ENCODE measurements around the gene TEX28. TPM values are rescaled to one million over a fixed set of nuclear protein-coding genes. Genes with fewer than 3 reads are reported as not detected.
"Not testable (repeated sequence)": the region's sequence is repeated elsewhere in the genome, so short reads cannot be mapped to it uniquely, and the experiment has no call there.

Gene TEX28
- total and polyA plus RNA-seq, 2 donors, result 0.05 TPM; not detected in 1

DNA sequence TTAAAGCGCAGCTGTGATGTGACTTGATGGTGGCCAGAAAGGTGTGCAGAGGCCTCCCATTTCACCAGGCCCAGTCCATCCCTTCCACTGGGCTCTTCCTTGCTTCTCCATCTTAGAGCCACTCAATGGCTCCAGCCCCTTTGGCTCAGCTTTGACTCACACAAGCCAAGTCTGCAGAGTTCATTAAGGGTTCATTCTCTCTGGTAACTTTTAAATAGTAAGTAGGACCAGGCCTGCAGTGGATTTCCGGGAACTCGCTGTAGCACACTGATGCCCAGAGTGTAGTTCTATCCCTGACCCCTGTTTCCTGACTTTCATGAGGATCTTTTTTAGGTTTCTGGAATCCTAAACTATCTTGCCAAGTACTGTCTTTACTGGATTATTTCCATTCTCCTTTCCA, 25.7 kb downstream of the TEX28 start:
- not testable (repeated sequence) for H3K4me3 ChIP-seq (ENCODE audit: low read length in 2 of 2); H3K4me1 ChIP-seq (ENCODE audit: control insufficient read depth in 2 of 2, insufficient read depth in 2 of 2, low read length in 2 of 2); DNase-seq (ENCODE audit: low read depth in 6 of 9, low spot score in 9 of 9); H3K27ac ChIP-seq (ENCODE audit: low read depth in 1 of 2, low read length in 1 of 2); H3K9me3 ChIP-seq (ENCODE audit: control insufficient read depth in 2 of 2, insufficient read depth in 1 of 2, low read length in 1 of 2); H3K36me3 ChIP-seq (ENCODE audit: control insufficient read depth in 2 of 2, insufficient read depth in 2 of 2, low read length in 1 of 2); H3K27me3 ChIP-seq (ENCODE audit: control insufficient read depth in 2 of 2, insufficient read depth in 1 of 2, low read length in 1 of 2)
- WGBS, result no CpG with 5 or more reads among the region's 3 CpGs

DNA sequence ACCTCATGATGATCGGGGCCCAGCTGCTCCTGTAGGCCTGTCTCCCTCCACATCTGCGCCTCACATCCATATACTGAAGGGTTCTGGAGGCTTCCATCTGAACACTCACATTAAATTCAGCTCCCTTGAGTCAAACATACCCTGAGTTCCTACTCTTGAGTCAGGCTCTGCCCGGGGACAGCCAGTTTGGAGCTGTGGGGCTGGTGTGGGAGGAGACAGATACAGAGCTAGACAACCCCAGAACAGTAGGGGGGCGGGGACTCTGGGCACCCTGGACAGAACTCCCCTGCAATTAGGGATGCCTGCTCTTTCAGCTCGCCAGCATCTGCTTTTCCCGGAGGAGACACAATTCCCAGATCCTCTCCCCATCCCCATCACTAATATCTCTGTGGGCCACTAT, 31.9 kb downstream of the TEX28 start:
- H3K4me1 ChIP-seq (ENCODE audit: control insufficient read depth in 2 of 2, insufficient read depth in 2 of 2, low read length in 2 of 2); H3K27ac ChIP-seq (ENCODE audit: low read depth in 1 of 2, low read length in 1 of 2); H3K9me3 ChIP-seq (ENCODE audit: control insufficient read depth in 2 of 2, insufficient read depth in 1 of 2, low read length in 1 of 2); H3K36me3 ChIP-seq (ENCODE audit: control insufficient read depth in 2 of 2, insufficient read depth in 2 of 2, low read length in 1 of 2); H3K27me3 ChIP-seq (ENCODE audit: control insufficient read depth in 2 of 2, insufficient read depth in 1 of 2, low read length in 1 of 2); H3K4me3 ChIP-seq (ENCODE audit: low read length in 2 of 2); DNase-seq (ENCODE audit: low read depth in 6 of 9, low spot score in 9 of 9): not testable (repeated sequence)
- no CpG with 5 or more reads among the region's 6 CpGs for WGBS

DNA sequence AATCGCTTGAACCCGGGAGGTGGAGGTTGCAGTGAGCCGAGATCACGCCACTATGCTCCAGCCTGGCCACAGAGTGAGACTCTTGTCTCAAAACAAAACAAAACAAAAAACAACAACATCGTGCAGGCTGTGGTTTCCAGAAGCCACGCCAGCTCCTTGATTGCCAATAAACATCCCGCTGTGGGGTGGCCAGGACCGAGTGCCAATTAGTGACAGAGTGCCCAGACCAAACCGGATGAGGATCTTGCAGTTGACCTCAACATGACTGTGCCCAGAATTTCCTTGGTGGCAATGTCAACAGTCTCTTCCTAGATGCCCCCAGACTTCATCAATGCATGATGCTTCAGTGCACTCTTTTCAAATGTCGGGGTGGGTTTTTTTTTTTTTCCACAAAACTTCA, 36.2 kb downstream of the TEX28 start:
- not testable (repeated sequence) for H3K36me3 ChIP-seq (ENCODE audit: control insufficient read depth in 2 of 2, insufficient read depth in 2 of 2, low read length in 1 of 2); H3K4me3 ChIP-seq (ENCODE audit: low read length in 2 of 2); H3K27ac ChIP-seq (ENCODE audit: low read depth in 1 of 2, low read length in 1 of 2); H3K27me3 ChIP-seq (ENCODE audit: control insufficient read depth in 2 of 2, insufficient read depth in 1 of 2, low read length in 1 of 2); H3K4me1 ChIP-seq (ENCODE audit: control insufficient read depth in 2 of 2, insufficient read depth in 2 of 2, low read length in 2 of 2); DNase-seq (ENCODE audit: low read depth in 6 of 9, low spot score in 9 of 9); H3K9me3 ChIP-seq (ENCODE audit: control insufficient read depth in 2 of 2, insufficient read depth in 1 of 2, low read length in 1 of 2)
- no CpG with 5 or more reads among the region's 10 CpGs for WGBS

DNA sequence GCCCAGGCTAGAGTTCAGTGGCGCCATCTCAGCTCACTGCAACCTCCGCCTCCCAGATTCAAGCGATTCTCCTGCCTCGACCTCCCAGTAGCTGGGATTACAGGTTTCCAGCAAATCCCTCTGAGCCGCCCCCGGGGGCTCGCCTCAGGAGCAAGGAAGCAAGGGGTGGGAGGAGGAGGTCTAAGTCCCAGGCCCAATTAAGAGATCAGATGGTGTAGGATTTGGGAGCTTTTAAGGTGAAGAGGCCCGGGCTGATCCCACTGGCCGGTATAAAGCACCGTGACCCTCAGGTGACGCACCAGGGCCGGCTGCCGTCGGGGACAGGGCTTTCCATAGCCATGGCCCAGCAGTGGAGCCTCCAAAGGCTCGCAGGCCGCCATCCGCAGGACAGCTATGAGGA, 37.6 kb downstream of the TEX28 start, which contains the start of gene OPN1MW3:
TSS of gene OPN1MW3 (plus strand) at position 301 of the 400 bp plus-strand sequence. CDS start at position 339, 38 bp downstream.
- not testable (repeated sequence) for H3K4me1 ChIP-seq (ENCODE audit: control insufficient read depth in 2 of 2, insufficient read depth in 2 of 2, low read length in 2 of 2); DNase-seq (ENCODE audit: low read depth in 6 of 9, low spot score in 9 of 9); H3K27me3 ChIP-seq (ENCODE audit: control insufficient read depth in 2 of 2, insufficient read depth in 1 of 2, low read length in 1 of 2); H3K4me3 ChIP-seq (ENCODE audit: low read length in 2 of 2); H3K36me3 ChIP-seq (ENCODE audit: control insufficient read depth in 2 of 2, insufficient read depth in 2 of 2, low read length in 1 of 2); H3K9me3 ChIP-seq (ENCODE audit: control insufficient read depth in 2 of 2, insufficient read depth in 1 of 2, low read length in 1 of 2); H3K27ac ChIP-seq (ENCODE audit: low read depth in 1 of 2, low read length in 1 of 2)
- WGBS, result no CpG with 5 or more reads among the region's 17 CpGs

DNA sequence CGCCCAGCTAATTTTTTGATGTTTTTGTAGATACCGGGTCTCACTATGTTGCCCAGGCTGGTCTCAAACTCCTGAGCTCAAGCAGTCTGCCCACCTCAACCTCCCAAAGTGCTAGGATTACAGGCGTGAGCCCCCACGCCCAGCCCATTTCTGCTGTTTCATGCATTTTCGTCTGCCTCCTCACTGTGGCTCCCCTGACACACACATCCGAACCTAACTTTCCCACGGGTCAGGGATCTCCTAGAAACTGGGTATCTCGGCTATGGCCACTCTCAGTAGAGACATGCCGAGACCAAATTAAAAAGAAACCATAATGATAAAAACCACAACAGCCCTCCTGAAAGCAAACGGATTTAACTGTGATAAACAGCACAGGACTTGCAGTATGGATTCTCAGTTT, 46.8 kb downstream of the TEX28 start:
- WGBS, result no CpG with 5 or more reads among the region's 10 CpGs
- H3K9me3 ChIP-seq (ENCODE audit: control insufficient read depth in 2 of 2, insufficient read depth in 1 of 2, low read length in 1 of 2); H3K4me3 ChIP-seq (ENCODE audit: low read length in 2 of 2); H3K4me1 ChIP-seq (ENCODE audit: control insufficient read depth in 2 of 2, insufficient read depth in 2 of 2, low read length in 2 of 2); H3K27me3 ChIP-seq (ENCODE audit: control insufficient read depth in 2 of 2, insufficient read depth in 1 of 2, low read length in 1 of 2); DNase-seq (ENCODE audit: low read depth in 6 of 9, low spot score in 9 of 9); H3K27ac ChIP-seq (ENCODE audit: low read depth in 1 of 2, low read length in 1 of 2); H3K36me3 ChIP-seq (ENCODE audit: control insufficient read depth in 2 of 2, insufficient read depth in 2 of 2, low read length in 1 of 2): not testable (repeated sequence)

DNA sequence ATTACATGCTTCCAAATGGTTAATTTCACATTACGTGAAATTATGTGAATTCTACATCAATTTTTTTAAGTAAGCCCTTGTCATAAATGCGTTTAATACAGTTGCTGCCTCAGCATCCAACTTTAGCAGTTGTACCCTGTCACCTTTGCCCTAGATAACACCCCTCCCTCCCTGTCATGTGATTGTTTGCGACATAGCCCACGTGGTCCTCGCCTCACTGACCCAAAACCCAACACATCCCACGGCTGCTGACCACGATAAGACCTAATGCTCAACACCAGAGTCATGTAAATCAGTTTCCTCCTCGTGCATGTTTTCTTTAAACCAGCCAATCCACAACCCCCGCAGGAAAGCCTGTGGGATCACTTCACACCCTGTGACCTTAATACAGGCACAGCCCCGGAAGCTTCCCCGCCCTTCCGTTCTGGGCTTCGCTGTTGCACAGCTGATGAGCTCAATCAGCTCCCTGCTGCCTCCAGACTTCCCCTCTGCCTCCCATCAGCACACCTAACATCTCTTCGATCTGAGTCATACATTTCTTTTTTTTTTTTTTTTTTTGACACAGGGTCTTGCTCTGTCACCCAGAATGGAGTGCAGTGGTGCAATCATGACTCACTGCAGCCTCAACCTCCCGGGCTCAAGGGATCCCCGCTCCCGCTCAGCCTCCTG, 47.4 kb downstream of the TEX28 start:
- not testable (repeated sequence) for H3K9me3 ChIP-seq (ENCODE audit: control insufficient read depth in 2 of 2, insufficient read depth in 1 of 2, low read length in 1 of 2); H3K27me3 ChIP-seq (ENCODE audit: control insufficient read depth in 2 of 2, insufficient read depth in 1 of 2, low read length in 1 of 2); DNase-seq (ENCODE audit: low read depth in 6 of 9, low spot score in 9 of 9); H3K27ac ChIP-seq (ENCODE audit: low read depth in 1 of 2, low read length in 1 of 2); H3K36me3 ChIP-seq (ENCODE audit: control insufficient read depth in 2 of 2, insufficient read depth in 2 of 2, low read length in 1 of 2); H3K4me1 ChIP-seq (ENCODE audit: control insufficient read depth in 2 of 2, insufficient read depth in 2 of 2, low read length in 2 of 2); H3K4me3 ChIP-seq (ENCODE audit: low read length in 2 of 2)
- WGBS, result no CpG with 5 or more reads among the region's 17 CpGs

DNA sequence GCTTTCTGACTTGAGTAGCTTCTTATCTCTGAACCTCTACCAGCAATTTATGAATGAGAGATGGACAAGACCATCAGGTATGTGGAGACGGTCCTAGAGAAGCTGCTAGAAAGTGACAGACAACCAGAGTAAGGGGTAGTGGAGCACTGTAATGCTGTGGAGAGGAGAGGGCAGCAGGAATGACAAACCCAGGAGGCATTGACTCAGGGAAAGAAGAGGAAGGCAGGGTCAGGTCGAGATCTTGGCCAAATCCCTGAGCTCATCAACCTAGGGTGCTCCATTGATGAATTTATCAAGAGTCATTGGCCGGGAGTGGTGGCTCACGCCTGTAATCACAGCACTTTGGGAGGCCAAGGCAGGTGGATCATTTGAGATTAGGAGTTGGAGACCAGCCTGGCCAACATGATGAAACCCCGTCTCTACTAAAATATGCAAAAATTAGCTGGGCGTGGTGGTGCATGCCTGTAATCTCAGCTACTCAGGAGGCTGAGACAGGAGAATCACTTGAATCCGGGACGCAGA, 54.9 kb downstream of the TEX28 start:
- H3K4me1 ChIP-seq (ENCODE audit: control insufficient read depth in 2 of 2, insufficient read depth in 2 of 2, low read length in 2 of 2); H3K27me3 ChIP-seq (ENCODE audit: control insufficient read depth in 2 of 2, insufficient read depth in 1 of 2, low read length in 1 of 2); H3K27ac ChIP-seq (ENCODE audit: low read depth in 1 of 2, low read length in 1 of 2); DNase-seq (ENCODE audit: low read depth in 6 of 9, low spot score in 9 of 9); H3K4me3 ChIP-seq (ENCODE audit: low read length in 2 of 2); H3K9me3 ChIP-seq (ENCODE audit: control insufficient read depth in 2 of 2, insufficient read depth in 1 of 2, low read length in 1 of 2); H3K36me3 ChIP-seq (ENCODE audit: control insufficient read depth in 2 of 2, insufficient read depth in 2 of 2, low read length in 1 of 2): not testable (repeated sequence)
- WGBS, result 91% methylated on average over 6 of the region's 8 CpGs

DNA sequence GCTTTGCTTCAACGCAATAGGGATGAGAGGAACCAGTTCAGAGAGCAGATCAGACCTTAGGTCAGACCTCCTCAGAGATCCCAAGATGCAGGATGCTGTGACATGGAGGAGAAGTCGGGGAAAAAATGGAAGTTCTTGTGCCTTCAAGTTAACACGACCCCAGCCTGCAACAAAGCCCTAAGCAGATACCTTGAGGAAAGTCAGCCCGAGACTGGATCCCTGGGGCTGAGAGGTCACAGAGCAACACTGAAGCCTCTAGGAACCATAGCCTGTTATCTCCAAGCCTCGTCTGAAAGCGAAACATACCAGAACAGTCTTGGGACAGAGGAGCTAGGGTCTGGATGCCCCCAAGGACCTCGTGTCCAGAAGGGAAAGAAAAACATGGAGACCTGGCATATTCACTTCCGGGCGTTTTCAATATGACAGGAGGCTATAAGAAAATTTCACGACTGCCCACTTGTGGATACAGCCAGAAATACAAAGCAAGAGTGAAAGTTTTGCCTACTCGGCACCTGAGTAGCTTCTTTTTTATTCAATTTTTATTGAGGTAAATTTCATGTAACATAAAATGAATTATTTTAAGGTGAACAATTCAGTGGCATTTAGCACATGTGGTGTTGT, 55.9 kb downstream of the TEX28 start:
- not testable (repeated sequence) for H3K36me3 ChIP-seq (ENCODE audit: control insufficient read depth in 2 of 2, insufficient read depth in 2 of 2, low read length in 1 of 2); DNase-seq (ENCODE audit: low read depth in 6 of 9, low spot score in 9 of 9); H3K9me3 ChIP-seq (ENCODE audit: control insufficient read depth in 2 of 2, insufficient read depth in 1 of 2, low read length in 1 of 2); H3K4me3 ChIP-seq (ENCODE audit: low read length in 2 of 2); H3K4me1 ChIP-seq (ENCODE audit: control insufficient read depth in 2 of 2, insufficient read depth in 2 of 2, low read length in 2 of 2); H3K27ac ChIP-seq (ENCODE audit: low read depth in 1 of 2, low read length in 1 of 2); H3K27me3 ChIP-seq (ENCODE audit: control insufficient read depth in 2 of 2, insufficient read depth in 1 of 2, low read length in 1 of 2)
- WGBS, result 92% methylated on average over 9 of the region's 11 CpGs

DNA sequence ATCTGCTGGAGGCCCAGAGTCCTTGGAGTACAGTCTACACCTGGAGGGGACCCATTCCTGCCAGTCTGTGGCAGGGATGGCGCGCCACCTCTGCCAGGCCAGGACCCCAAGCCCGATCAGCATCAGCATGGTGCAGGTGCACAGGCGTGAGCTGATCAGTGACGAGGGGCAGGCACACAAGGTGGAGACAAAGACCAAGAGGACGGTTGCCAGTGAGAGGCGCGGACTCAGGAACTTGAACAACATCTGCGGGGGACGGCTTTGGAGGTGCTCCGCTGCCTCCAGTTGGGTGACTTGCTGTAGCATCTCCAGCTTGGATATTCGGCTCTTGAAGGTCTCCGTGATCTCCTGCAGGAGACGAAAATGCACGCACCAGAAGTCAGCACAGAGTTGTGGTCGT, 61.3 kb downstream of the TEX28 start:
- not testable (repeated sequence) for H3K4me1 ChIP-seq (ENCODE audit: control insufficient read depth in 2 of 2, insufficient read depth in 2 of 2, low read length in 2 of 2); H3K9me3 ChIP-seq (ENCODE audit: control insufficient read depth in 2 of 2, insufficient read depth in 1 of 2, low read length in 1 of 2); H3K4me3 ChIP-seq (ENCODE audit: low read length in 2 of 2); H3K27me3 ChIP-seq (ENCODE audit: control insufficient read depth in 2 of 2, insufficient read depth in 1 of 2, low read length in 1 of 2); H3K36me3 ChIP-seq (ENCODE audit: control insufficient read depth in 2 of 2, insufficient read depth in 2 of 2, low read length in 1 of 2); H3K27ac ChIP-seq (ENCODE audit: low read depth in 1 of 2, low read length in 1 of 2); DNase-seq (ENCODE audit: low read depth in 6 of 9, low spot score in 9 of 9)
- WGBS, result no CpG with 5 or more reads among the region's 16 CpGs
